Lung (tissue), 12 donors: ENCODE results near the gene FBXW12. TPM values are rescaled to one million over a fixed set of nuclear protein-coding genes. Genes with fewer than 3 reads are reported as not detected.

Experiments
- ATAC-seq: fragments of 200-7000 bp; cut with Tn5 transposase; one replicate; pipeline ENCODE4 v1.9.1; 2020; ENCODE audit warnings: moderate number of reproducible peaks; ENCODE audit not compliant: insufficient read depth, low FRiP score
- DNase-seq, 3 donors: peaks; one replicate each; pipeline ENCODE4 v3.0.0-alpha.2; 2013 to 2017
- H3K27ac ChIP-seq, 2 donors: one replicate each; pipeline ENCODE4 v1.5.1; 2013; ENCODE audit warnings: mild to moderate bottlenecking in 2 of 2, moderate library complexity in 2 of 2, control low read depth in 1 of 2, inconsistent platforms in 1 of 2, low read depth in 1 of 2, low read length in 1 of 2
- H3K27me3 ChIP-seq, 3 donors: one replicate each; pipeline ENCODE4 v1.5.1; 2013; ENCODE audit warnings: low read length in 2 of 3; ENCODE audit not compliant: control insufficient read depth in 3 of 3, insufficient read depth in 3 of 3
- H3K36me3 ChIP-seq, 4 donors: one replicate each; pipeline ENCODE4 v1.5.1; 2013; ENCODE audit warnings: low read length in 4 of 4, mild to moderate bottlenecking in 1 of 4, moderate library complexity in 1 of 4; ENCODE audit not compliant: control insufficient read depth in 4 of 4, insufficient read depth in 4 of 4
- H3K4me1 ChIP-seq, 5 donors: one replicate each; pipeline ENCODE4 v1.5.1; 2013; ENCODE audit warnings: low read length in 5 of 5, mild to moderate bottlenecking in 2 of 5, moderate library complexity in 1 of 5; ENCODE audit not compliant: control insufficient read depth in 5 of 5, insufficient read depth in 5 of 5
- H3K4me3 ChIP-seq: one replicate; pipeline ENCODE4 v1.5.1; 2013; ENCODE audit warnings: mild to moderate bottlenecking, control low read depth, moderate library complexity
- H3K9ac ChIP-seq, 2 donors: one replicate each; pipeline ENCODE4 v1.5.1; 2013; ENCODE audit warnings: low read length in 2 of 2, control low read depth in 1 of 2; ENCODE audit not compliant: insufficient read depth in 1 of 2
- H3K9me3 ChIP-seq, 4 donors: one replicate each; pipeline ENCODE4 v1.5.1; 2013; ENCODE audit warnings: low read length in 3 of 4, mild to moderate bottlenecking in 1 of 4, moderate library complexity in 1 of 4; ENCODE audit not compliant: control insufficient read depth in 4 of 4, insufficient read depth in 3 of 4
- CTCF ChIP-seq: IDR thresholded peaks from 2 replicates; pipeline ENCODE4 v1.5.1; 2012; ENCODE audit warnings: mild to moderate bottlenecking; ENCODE audit errors: control extremely low read depth, extremely low read depth
- WGBS, 2 donors: extraction: QIAGEN DNeasy Blood & Tissue Kit; methylation state at CpG; one replicate each; pipeline ENCODE4 v1.1.7; 2013; 5-methylcytosine and 5-hydroxymethylcytosine counted together
- polyA plus RNA-seq, 2 donors: library from polyadenylated mRNA; stranded (reverse); fragments of 200-250 nt; gene quantifications; one replicate each; pipeline ENCODE4 v1.2.1, GENCODE V29; 2013
- total RNA-seq, 2 donors: library from RNA; depleted of rRNA in 1 of 2; stranded (reverse); fragments of >200 nt in 1 of 2; gene quantifications; one replicate each; pipeline ENCODE4 v1.2.1, GENCODE V29; 2014 to 2021
- donor health status: control.
- donor health status: control.
- donor health status: Bipolar disorder and iron deficiency.
- donor health status: healthy.
- donor health status: DM: yes; HTN: yes; CAD: no.

FBXW12 gene
- total and polyA plus RNA-seq, 4 donors: not detected

- ATAC-seq: no peak
- H3K4me1 ChIP-seq: no peaks in the 10 kb centered on the region
- no peak for TF ChIP-seq CTCF
- H3K9me3 ChIP-seq: no peaks in the 10 kb centered on the region
- WGBS, 2 donors: 75 to 93% methylated on average over 2 of the region's 2 CpGs
- H3K36me3 ChIP-seq: no peaks in the 10 kb centered on the region
- H3K27ac ChIP-seq: no peak overlapping the region
- no peak for DNase-seq
- no peak overlapping the region for H3K9ac ChIP-seq
- H3K27me3 ChIP-seq: no peaks in the 10 kb centered on the region
- H3K4me3 ChIP-seq: no peak overlapping the region
Observed at GRCh38 chr3:48345946-48346572, 26.0 kb upstream of the FBXW12 start.

DNA sequence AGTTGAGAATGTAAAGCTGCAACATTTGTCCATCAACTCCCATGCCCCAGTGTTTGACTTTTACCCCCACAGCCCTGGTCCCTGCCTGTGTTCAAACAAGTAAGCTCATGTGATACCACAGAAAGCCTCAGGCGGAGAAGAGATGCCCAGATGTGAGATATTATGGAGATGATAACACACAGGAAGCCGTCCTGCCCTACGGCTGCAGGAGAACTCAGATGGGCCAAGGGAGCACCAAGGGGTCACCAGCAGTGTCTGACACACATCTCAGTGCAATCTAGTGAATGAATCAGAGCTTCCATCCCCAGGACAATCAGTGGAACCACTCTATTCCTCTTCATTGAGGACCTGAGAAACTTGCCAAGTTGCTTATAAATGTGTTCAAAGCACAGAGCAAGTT lies 24.5 kb upstream of the FBXW12 start:
- DNase-seq: no peak
- no peaks in the 10 kb centered on the region for H3K36me3 ChIP-seq
- H3K27ac ChIP-seq: no peak overlapping the region
- 79 to 81% methylated on average over 3 of the region's 3 CpGs for WGBS, 2 donors
- no peak overlapping the region for H3K4me3 ChIP-seq
- no peak overlapping the region for H3K9ac ChIP-seq
- no peaks in the 10 kb centered on the region for H3K4me1 ChIP-seq
- no peaks in the 10 kb centered on the region for H3K27me3 ChIP-seq
- no peak for ATAC-seq
- no peaks in the 10 kb centered on the region for H3K9me3 ChIP-seq
- no peak for TF ChIP-seq CTCF

- Histone ChIP-seq H3K27ac (no peak overlapping the region), H3K4me1 (no peaks in the 10 kb centered on the region), H3K27me3 (no peaks in the 10 kb centered on the region), H3K4me3 (no peak overlapping the region), H3K36me3 (no peaks in the 10 kb centered on the region), H3K9ac (no peak overlapping the region), H3K9me3 (no peaks in the 10 kb centered on the region)
- 84 to 85% methylated on average over 6 of the region's 6 CpGs for WGBS, 2 donors
- DNase-seq (no peak), ATAC-seq (no peak)
- TF ChIP-seq CTCF: no peak
Observed at GRCh38 chr3:48352546-48352945, 19.5 kb upstream of the FBXW12 start.

GRCh38 chr3:48353987-48354386 lies 18.0 kb upstream of the FBXW12 start:
- Histone ChIP-seq H3K27ac (no peak overlapping the region), H3K27me3 (no peaks in the 10 kb centered on the region), H3K9ac (no peak overlapping the region), H3K4me3 (no peak overlapping the region), H3K36me3 (no peaks in the 10 kb centered on the region), H3K9me3 (peaks cover 0 to 2% (median 0%) of the 10 kb centered on the region in 4 donors), H3K4me1 (no peaks in the 10 kb centered on the region)
- no peak for DNase-seq
- no peak for ATAC-seq
- no peak for TF ChIP-seq CTCF
- 86 to 88% methylated on average over 4 of the region's 4 CpGs for WGBS, 2 donors
